SK-MEL-5 (cell line): ENCODE results near the gene SMS. TPM values are rescaled to one million over a fixed set of nuclear protein-coding genes. Genes with fewer than 3 reads are reported as not detected.

Source experiments
- DNase-seq: peaks from one replicate; pipeline ENCODE4 v3.0.0-alpha.2; 2016; ENCODE audit warnings: low read depth, low spot score
- in situ Hi-C: cut with HindIII; loops from 2 replicates; pipeline ENCODE4 v1.10.0; 2016; ENCODE audit warnings: low sequenced_read_pairs, high pct_unique_total_duplicates, low pct_unique_long_range_greater_than_20kb
- total RNA-seq: library from RNA; depleted of rRNA; stranded (reverse); fragments of >200 nt; shearing (Covaris generic); gene quantifications from 2 replicates; pipeline ENCODE4 v1.2.3, GENCODE V29; 2014

Gene SMS
- total RNA-seq, 1 experiment from 2014 or later, result 838 TPM

GRCh38 chrX:21966866-21967265, 26.4 kb downstream of the SMS start:
- no peak for DNase-seq
- in situ Hi-C loops, result no loop called here

- in situ Hi-C loops, result no loop called here
Measured at GRCh38 chrX:21968333-21968732, 27.8 kb downstream of the SMS start.

GRCh38 chrX:21970326-21970725, 29.8 kb downstream of the SMS start:
- in situ Hi-C loops, result no loop called here
- DNase-seq, result no peak

More at GRCh38 chrX:21968333-21968732, 27.8 kb downstream of the SMS start:
- DNase-seq, result no peak

DNA sequence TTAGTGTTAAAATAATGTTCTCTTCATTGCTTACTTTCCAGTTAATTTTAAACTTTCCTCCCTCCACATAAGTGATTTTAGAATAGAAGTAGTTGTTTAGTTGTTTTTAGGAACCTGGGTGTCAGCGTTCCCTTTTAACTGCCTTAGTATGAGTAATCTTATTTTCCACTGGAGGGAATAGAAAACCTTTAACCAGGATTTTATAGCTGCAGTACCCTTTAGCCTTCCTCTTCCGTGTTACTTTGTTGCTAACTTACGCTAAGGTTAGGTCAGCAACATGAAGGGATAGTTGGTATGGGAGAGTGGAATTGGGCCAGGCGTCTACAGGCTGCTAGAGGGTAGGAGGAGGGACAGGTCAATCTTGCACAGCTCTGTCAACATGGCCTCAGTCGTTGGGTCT, 31.5 kb downstream of the SMS start:
- in situ Hi-C loops, result no loop called here
- DNase-seq, result no peak

GRCh38 chrX:21972721-21973120, 32.2 kb downstream of the SMS start:
- peak; percentile 45 for DNase-seq
- in situ Hi-C loops, result no loop called here

DNA sequence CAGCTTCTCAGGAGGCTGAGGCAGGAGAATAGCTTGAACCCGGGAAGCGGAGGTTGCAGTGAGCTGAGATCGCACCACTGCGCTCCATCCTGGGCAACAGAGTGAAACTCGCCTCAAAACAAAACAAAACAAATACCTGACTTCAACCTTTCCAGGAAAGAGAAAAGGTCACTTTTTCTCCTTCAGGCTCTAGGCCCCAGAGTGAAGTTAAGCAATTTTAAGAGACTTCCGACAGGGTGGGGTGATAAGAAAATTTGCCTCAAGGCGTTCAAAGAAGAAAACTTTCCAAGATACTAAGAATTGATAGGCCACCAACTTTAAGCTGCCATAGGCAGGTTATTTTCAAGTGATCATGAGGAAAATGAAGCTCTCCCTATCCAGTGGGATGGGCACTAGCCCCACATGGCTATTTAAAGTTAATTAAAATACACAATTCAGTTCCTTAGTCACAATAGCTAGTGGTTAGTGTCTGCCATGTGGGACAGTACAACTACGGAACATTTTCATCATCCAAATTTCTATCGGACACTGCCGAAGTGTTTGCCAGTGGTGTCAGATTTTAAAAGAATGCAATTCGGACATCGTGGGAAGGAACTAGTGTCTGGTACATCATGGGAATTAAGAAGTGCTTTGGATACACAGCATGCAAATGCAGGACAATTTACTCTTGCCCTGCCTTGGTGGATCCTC, 33.0 kb downstream of the SMS start:
- in situ Hi-C loops, result no loop called here

GRCh38 chrX:21974011-21974385, 33.5 kb downstream of the SMS start:
- in situ Hi-C loops, result no loop called here

More for the DNA sequence above, 33.0 kb downstream of the SMS start:
- DNase-seq, result no peak

GRCh38 chrX:21975242-21975641, 34.7 kb downstream of the SMS start:
- DNase-seq, result no peak
- in situ Hi-C loops, result no loop called here

More at GRCh38 chrX:21974011-21974385, 33.5 kb downstream of the SMS start:
- no peak for DNase-seq

DNA sequence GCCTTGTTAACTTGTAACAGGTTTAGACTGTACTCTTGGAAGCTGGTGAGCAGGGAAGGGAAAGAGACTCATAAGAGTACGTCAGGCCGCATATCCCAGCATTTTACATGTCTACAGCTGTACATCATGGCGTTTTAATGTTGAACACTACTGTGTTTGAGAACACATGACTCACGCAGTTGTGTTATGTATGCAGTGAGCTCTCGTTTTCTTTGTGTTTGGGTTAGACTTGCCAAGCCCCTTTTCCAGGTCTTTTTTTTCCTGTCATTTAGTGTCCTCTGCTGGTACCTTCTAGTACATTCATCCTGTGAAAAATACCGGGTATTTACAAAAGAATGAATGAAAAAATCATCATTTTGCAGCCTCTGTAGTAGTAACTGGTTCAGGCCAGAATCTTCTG, 35.3 kb downstream of the SMS start:
- in situ Hi-C loops, result no loop called here
- DNase-seq, result no peak

DNA sequence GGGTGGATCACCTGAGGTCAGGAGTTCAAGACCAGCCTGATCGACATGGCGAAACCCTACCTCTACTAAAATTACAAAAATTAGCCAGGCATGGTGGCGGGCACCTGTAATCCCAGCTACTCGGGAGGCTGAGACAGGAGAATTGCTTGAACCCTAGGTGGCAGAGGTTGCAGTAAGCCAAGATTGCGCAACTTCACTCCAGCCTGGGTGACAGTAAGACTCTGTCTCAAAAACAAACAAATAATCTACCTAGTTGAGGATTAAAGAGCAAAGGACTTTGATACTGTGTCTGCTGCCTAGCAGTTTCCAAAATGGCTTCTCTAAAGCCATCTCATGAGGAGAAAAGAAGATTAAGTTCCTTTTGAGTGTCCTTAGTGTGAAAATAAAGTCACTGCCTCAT, 37.8 kb downstream of the SMS start:
- in situ Hi-C loops, result no loop called here
- no peak for DNase-seq

DNA sequence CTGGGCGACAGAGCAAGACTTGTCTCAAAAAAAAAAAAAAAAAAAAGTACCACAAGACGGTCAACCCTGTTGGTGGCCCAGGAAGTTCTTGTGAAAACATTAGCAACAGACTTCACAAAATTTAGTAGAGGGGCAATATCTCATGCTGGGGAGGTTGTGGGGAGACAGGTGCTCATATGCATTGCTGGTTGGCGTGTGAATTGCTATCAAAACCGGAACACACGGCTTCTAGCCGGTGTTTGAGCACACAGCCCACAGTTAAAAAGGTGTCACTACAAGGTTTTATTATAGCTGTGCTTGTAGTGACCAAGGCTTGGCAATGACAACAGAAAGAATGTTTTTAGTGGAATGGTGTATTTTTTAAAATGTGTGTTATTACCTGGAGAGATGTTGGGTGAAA, 41.8 kb downstream of the SMS start:
- no peak for DNase-seq
- in situ Hi-C loops, result no loop called here

- in situ Hi-C loops, result no loop called here
Measured at GRCh38 chrX:21985332-21985777, 44.8 kb downstream of the SMS start.

DNA sequence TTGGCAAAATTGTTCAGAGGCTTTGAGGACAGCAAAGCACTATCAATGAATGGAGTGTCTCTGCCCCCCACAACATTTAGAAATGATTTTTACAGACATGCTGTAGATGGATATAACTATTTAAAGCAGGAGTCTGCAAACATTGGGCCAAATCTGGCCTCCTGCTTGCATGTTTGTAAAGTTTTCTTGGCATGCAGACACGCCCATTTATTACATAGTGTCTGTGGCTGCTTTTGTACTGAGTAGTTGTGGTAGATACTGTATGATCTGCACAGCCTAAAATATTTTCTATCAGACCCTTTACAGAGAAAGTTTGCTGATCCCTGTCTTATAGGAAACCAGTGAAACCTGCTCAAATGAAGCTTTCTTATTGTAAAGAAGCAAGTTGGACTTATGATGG, 46.1 kb downstream of the SMS start:
- in situ Hi-C loops, result no loop called here
- DNase-seq, result no peak

More at GRCh38 chrX:21985332-21985777, 44.8 kb downstream of the SMS start:
- DNase-seq, result peak; percentile 84

DNA sequence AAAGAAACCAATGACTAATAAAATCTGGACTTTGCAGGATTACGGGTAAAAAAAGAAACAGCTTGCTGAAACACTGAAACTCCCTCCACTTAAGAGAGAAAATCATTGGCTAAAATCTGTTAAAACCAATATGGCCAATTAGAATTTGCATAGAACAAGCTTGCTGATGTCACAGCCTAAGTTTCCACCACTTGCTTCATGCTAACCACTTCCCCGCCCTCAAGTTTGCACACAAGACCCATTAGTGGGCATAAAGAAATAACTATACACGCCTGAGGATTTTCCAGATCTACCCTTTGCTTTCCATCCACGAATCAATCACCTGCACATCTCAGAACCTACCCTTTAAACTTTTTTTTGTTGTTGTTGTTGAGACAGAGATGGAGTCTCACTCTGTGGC, 48.9 kb downstream of the SMS start:
- in situ Hi-C loops, result no loop called here
- DNase-seq, result no peak

DNA sequence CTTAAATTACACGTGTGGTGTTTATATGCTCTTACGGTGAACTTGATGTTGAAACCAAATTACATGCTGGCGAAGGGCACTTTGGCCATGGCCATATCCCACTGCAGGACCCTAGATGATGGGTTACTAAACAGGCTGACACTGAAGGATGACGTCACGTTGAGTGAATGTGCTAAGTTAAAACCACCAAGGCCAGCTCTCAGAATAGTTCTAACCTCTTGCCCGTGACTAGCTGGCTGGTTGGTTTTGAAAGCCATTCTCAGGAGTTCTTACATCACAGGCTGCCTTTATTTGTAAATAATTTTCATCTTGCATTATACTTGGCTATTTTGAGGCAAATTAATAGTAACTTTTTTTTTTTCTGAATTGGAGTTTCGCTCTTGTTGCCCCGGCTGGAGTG, 50.3 kb downstream of the SMS start:
- in situ Hi-C loops, result no loop called here
- no peak for DNase-seq

DNA sequence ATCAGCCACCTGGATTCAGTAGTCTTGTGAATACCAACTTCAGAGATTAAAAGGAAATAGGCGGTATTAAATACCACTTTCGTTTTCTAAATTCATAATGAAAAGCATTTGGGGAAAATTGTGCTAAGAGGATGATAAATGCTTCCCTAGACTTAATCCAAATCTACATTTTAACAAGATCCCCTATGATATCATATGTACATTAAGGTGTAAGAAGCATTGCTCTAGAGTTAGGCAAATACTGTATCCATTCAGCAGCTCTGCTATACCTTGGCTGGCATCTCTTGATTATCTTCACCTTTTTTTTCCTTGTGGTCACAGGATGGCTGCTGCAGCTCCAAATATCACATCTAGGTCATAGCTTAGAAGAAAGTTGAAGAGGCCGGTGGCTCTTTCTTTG, 51.0 kb downstream of the SMS start:
- in situ Hi-C loops, result no loop called here
- DNase-seq, result no peak

DNA sequence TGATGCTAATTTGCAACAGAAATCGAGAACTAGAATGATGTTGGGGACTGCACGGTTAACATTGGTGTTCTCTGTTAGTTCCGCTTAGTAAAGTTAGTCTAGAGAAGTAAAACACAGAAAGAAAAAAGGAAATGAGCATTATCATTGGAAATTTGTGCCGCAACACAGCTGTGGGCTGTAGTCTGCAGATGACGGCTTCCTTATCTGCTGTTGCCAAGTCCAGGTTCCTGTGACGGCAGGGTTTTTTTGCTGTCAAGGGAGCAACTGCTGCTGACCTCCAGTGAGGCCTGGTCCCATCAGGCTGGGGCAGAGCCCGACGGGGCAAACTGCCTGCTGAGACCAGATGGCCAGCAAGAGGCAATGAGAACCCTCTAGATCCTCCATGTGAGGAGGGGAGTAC, 52.8 kb downstream of the SMS start:
- in situ Hi-C loops, result no loop called here
- DNase-seq, result no peak

GRCh38 chrX:21996872-21997455, 56.5 kb downstream of the SMS start:
- in situ Hi-C loops, result no loop called here
- DNase-seq, result peak; percentile 97

GRCh38 chrX:21998037-21998436, 57.5 kb downstream of the SMS start:
- no peak for DNase-seq
- in situ Hi-C loops, result no loop called here
